Cardiac muscle cell (in vitro differentiated cells and primary cell): ENCODE measurements around the gene LRRC4C. TPM values are rescaled to one million over a fixed set of nuclear protein-coding genes. Genes with fewer than 3 reads are reported as not detected.
"Not testable (repeated sequence)": the region's sequence is repeated elsewhere in the genome, so short reads cannot be mapped to it uniquely, and the experiment has no call there.

Experiments
- DNase-seq, 2 donors: peaks; one replicate each; pipeline versions ENCODE4 v3.0.0 to v3.0.0-alpha.2; 2010 to 2017; ENCODE audit warnings: low read depth in 1 of 2, low spot score in 1 of 2
- H3K27ac ChIP-seq: fragments of 200-600 bp; sonication (generic); 2 replicates; pipeline ENCODE4 v1.5.1; 2016
- H3K27me3 ChIP-seq: fragments of 200-600 bp; sonication (generic); 2 replicates; pipeline ENCODE4 v1.6.0; 2016; ENCODE audit warnings: control low read depth
- H3K36me3 ChIP-seq: fragments of 200-600 bp; sonication (generic); 2 replicates; pipeline ENCODE4 v1.5.1; 2016; ENCODE audit warnings: control low read depth
- H3K4me1 ChIP-seq: fragments of 200-600 bp; sonication (generic); 2 replicates; pipeline ENCODE4 v1.8.1; 2017; ENCODE audit warnings: low read depth, mild to moderate bottlenecking, mixed run types
- H3K4me3 ChIP-seq: fragments of 200-600 bp; sonication (generic); 2 replicates; pipeline ENCODE4 v1.5.1; 2016; ENCODE audit warnings: mild to moderate bottlenecking
- H3K9me3 ChIP-seq: fragments of 200-600 bp; sonication (generic); 2 replicates; pipeline ENCODE4 v1.5.1; 2017; ENCODE audit warnings: low read depth, mild to moderate bottlenecking, control low read depth
- CTCF ChIP-seq: IDR thresholded peaks from 2 replicates; pipeline ENCODE4 v1.5.1; 2012; ENCODE audit warnings: low read depth, mild to moderate bottlenecking, low read length
- polyA plus RNA-seq: library from polyadenylated mRNA; unstranded; fragments of >200 nt; fragmentation: Nextera tagmentation; extraction: Ambion mirVana; gene quantifications from 2 replicates; pipeline ENCODE4 v1.2.1, GENCODE V29; 2016
- total RNA-seq: library from RNA; depleted of rRNA; stranded (reverse); fragments of >200 nt; gene quantifications from 2 replicates; pipeline ENCODE4 v1.2.3, GENCODE V29; 2016

The LRRC4C gene
- total and polyA plus RNA-seq, 2 experiments from 2014 or later = 0.66 to 0.77 TPM

GRCh38 chr11:40204228-40204627 lies 1255.2 kb downstream of the LRRC4C start:
- Histone ChIP-seq H3K9me3 (no peaks in the 10 kb centered on the region), H3K4me1 (no peaks in the 10 kb centered on the region), H3K27me3 (no peaks in the 10 kb centered on the region), H3K27ac (no peak overlapping the region), H3K4me3 (no peak overlapping the region), H3K36me3 (no peaks in the 10 kb centered on the region)
- DNase-seq = no peak
- TF ChIP-seq CTCF = no peak

DNA sequence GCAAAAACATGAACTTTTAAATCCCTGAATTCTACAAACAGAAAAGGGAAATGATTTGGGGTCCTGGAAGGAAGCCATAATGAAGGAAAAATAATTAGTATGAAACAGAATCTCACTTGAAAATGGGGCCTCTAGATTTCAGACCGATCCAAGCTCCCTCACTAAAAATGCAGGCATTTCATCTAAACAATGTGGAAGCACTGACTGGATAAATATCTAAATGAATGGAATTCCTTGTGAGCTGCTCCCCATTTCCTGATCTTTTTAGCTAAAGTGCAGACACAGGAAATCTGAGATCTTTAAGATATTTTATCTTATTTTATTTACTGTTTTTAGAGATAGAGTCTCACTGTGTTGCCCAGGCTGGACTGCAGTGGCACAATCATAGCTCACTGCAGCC lies 1255.8 kb downstream of the LRRC4C start:
- no peaks in the 10 kb centered on the region for H3K9me3 ChIP-seq
- no peaks in the 10 kb centered on the region for H3K4me1 ChIP-seq
- H3K27ac ChIP-seq = no peak overlapping the region
- TF ChIP-seq CTCF = no peak
- no peak for DNase-seq
- H3K27me3 ChIP-seq = no peaks in the 10 kb centered on the region
- no peaks in the 10 kb centered on the region for H3K36me3 ChIP-seq
- no peak overlapping the region for H3K4me3 ChIP-seq

DNA sequence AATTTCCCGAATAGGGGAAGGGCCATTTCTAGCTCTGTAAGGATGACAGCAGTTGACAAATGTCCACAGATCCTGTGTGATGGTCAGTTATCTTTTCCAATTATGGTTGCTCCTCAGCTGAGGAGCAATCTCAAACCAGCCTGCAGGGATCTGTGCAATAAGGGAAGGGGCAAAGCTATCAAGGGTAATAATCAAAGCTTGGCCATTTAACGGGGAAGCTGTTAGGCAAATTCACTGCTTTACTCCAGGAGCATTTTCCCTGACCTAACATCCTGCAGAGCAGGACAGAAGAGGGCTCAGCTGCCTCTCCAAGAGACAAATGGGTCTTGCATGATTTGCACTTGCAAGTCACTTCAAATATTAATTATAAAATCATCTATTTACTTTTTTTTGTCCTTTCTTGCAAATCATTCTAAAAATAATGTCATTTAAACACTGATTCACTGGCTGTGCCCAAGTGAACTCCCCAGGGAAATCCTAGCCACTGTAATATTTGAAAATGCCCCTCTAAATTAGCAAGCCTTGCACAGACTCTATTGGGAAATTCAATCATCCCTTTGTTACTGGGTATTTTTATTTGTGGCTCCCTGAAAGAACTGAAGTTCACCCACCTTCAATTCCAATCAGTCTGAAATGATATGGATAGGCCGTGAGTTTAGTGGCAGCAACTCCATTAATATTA lies 1256.7 kb downstream of the LRRC4C start:
- H3K27me3 ChIP-seq = no peaks in the 10 kb centered on the region
- no peaks in the 10 kb centered on the region for H3K4me1 ChIP-seq
- no peak overlapping the region for H3K4me3 ChIP-seq
- H3K9me3 ChIP-seq = no peaks in the 10 kb centered on the region
- H3K36me3 ChIP-seq = no peaks in the 10 kb centered on the region
- H3K27ac ChIP-seq = no peak overlapping the region
- no peak for TF ChIP-seq CTCF
- no peak for DNase-seq

GRCh38 chr11:40192590-40192989 lies 1266.9 kb downstream of the LRRC4C start:
- not testable (repeated sequence) for DNase-seq, H3K9me3 ChIP-seq, H3K36me3 ChIP-seq, H3K4me1 ChIP-seq, H3K27me3 ChIP-seq, H3K27ac ChIP-seq, H3K4me3 ChIP-seq

DNA sequence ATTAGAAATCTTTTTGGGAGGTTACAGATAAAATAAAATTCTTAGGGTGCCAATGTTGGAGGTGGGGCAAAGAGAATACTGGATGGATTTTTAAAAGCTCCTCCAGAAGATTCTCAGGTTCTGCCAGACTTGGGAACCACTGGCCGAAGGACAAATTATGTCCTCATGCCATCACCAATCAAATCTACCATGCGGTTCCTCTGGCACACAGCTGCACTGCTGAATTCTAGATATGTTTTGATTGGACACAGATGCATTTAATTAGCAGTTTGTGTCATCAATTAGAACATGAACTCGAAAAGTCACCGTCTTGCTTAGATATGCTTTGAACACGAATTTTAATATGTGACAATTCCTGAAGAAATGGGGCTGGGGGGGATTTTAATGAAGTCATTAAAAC lies 1269.2 kb downstream of the LRRC4C start:
- TF ChIP-seq CTCF = no peak
- H3K4me3 ChIP-seq = no peak overlapping the region
- no peaks in the 10 kb centered on the region for H3K27me3 ChIP-seq
- peaks cover 12% of the 10 kb centered on the region for H3K4me1 ChIP-seq
- no peaks in the 10 kb centered on the region for H3K9me3 ChIP-seq
- H3K27ac ChIP-seq = no peak overlapping the region
- no peaks in the 10 kb centered on the region for H3K36me3 ChIP-seq
- no peak for DNase-seq

DNA sequence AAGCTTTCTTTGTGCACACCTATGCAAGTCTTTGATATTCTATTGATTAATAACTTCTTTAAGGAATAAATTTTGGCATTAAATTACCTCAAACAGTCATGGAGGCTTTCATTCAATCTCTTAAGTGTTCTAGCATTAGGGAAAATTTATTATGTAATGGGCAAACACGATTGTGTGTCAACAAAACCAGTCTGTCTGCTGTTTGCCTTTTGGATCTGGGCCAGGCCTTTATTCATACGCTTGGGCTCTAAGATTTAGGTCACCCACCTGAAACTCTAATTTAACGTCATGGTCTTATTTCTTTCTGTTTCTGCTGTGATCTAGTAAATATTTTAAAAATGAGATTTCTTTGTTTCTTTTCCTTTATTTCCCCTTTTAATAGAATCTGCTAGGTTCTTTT lies 1270.6 kb downstream of the LRRC4C start:
- H3K9me3 ChIP-seq = no peaks in the 10 kb centered on the region
- DNase-seq = no peak

More for the DNA sequence above, 1270.6 kb downstream of the LRRC4C start:
- H3K27ac ChIP-seq = no peak overlapping the region
- TF ChIP-seq CTCF = no peak
- no peaks in the 10 kb centered on the region for H3K27me3 ChIP-seq
- H3K36me3 ChIP-seq = no peaks in the 10 kb centered on the region
- no peak overlapping the region for H3K4me3 ChIP-seq
- H3K4me1 ChIP-seq = peaks cover 27% of the 10 kb centered on the region
